ENCODE results near the gene KLK8.

Gene KLK8

GRCh38 chr19:50977626-50978025 is 23.8 kb downstream of the KLK8 start:
- WGBS, 2 donors (ENCODE audit: extremely low coverage in 2 of 2, insufficient read length in 2 of 2, insufficient replicate concordance in 1 of 2) = no CpG with 5 or more reads among the region's 4 CpGs
- Histone ChIP-seq H3K4me2 (ENCODE audit: insufficient read depth, low read length, poor library complexity, severe bottlenecking) (no peak overlapping the region), H2BK5ac (ENCODE audit: low read length) (no peak overlapping the region)

GRCh38 chr19:50975766-50976165 is 25.6 kb downstream of the KLK8 start:
- WGBS, 2 donors (ENCODE audit: extremely low coverage in 2 of 2, insufficient read length in 2 of 2, insufficient replicate concordance in 1 of 2) = no CpG with 5 or more reads among the region's 8 CpGs
- no peak for DNase-seq (ENCODE audit: low spot score)
- H3K9me3 ChIP-seq (replicated peaks in 1 of 2; ENCODE audit: control insufficient read depth in 2 of 2, insufficient read depth in 1 of 2, low read depth in 1 of 2, low read length in 2 of 2) = no peaks in the 10 kb centered on the region
- H3K27me3 ChIP-seq (ENCODE audit: control insufficient read depth in 3 of 3, insufficient read depth in 3 of 3, low read depth in 1 of 3, low read length in 3 of 3) = peaks cover 0 to 4% (median 2%) of the 10 kb centered on the region in 3 experiments
- H3K79me1 ChIP-seq (ENCODE audit: low read depth, low read length) = no peaks in the 10 kb centered on the region
- no peak overlapping the region for H2BK120ac ChIP-seq (ENCODE audit: low read depth, low read length)
- no peak overlapping the region for H2BK15ac ChIP-seq (ENCODE audit: low read length)
- no peak overlapping the region for H3K27ac ChIP-seq (replicated peaks; ENCODE audit: low read length)
- H3K9ac ChIP-seq (ENCODE audit: low read depth, low read length, poor library complexity) = no peak overlapping the region
- H2AFZ ChIP-seq (ENCODE audit: low read length) = no peak overlapping the region
- no peak overlapping the region for H4K91ac ChIP-seq (ENCODE audit: low read depth, low read length, poor library complexity)
- H3K4me2 ChIP-seq (ENCODE audit: insufficient read depth, low read length, poor library complexity, severe bottlenecking) = no peak overlapping the region
- H4K8ac ChIP-seq (ENCODE audit: low read depth, low read length) = no peak overlapping the region
- no peak overlapping the region for H2BK5ac ChIP-seq (ENCODE audit: low read length)
- no peak overlapping the region for H3K14ac ChIP-seq (ENCODE audit: low read length)
- H3K4me1 ChIP-seq (ENCODE audit: control insufficient read depth in 2 of 2, insufficient read depth in 1 of 2, low read depth in 1 of 2, low read length in 2 of 2) = peaks cover 0 to 9% of the 10 kb centered on the region in 2 donors
- H3K18ac ChIP-seq (ENCODE audit: low read length) = peak overlapping the region; percentile 25
- no peaks in the 10 kb centered on the region for H3K36me3 ChIP-seq (replicated peaks in 1 of 2; ENCODE audit: control insufficient read depth in 2 of 2, insufficient read depth in 2 of 2, low read length in 2 of 2)
- no peak overlapping the region for H2BK12ac ChIP-seq (ENCODE audit: low read length)
- no peak overlapping the region for H2AK5ac ChIP-seq (ENCODE audit: low read depth, low read length)
- no peak overlapping the region for H3K4ac ChIP-seq (ENCODE audit: low read length)
- no peak overlapping the region for H3K4me3 ChIP-seq (ENCODE audit: low read length in 2 of 2)
- H3K23ac ChIP-seq (ENCODE audit: low read depth, low read length, poor library complexity) = no peak overlapping the region

More at GRCh38 chr19:50977626-50978025, 23.8 kb downstream of the KLK8 start:
- Histone ChIP-seq H3K23ac (ENCODE audit: low read depth, low read length, poor library complexity) (no peak overlapping the region), H3K79me1 (ENCODE audit: low read depth, low read length) (no peaks in the 10 kb centered on the region), H2AK5ac (ENCODE audit: low read depth, low read length) (no peak overlapping the region), H3K14ac (ENCODE audit: low read length) (no peak overlapping the region), H3K27me3 (ENCODE audit: control insufficient read depth in 3 of 3, insufficient read depth in 3 of 3, low read depth in 1 of 3, low read length in 3 of 3) (peaks cover 0 to 7% (median 2%) of the 10 kb centered on the region in 3 experiments), H3K4me3 (ENCODE audit: low read length in 2 of 2) (no peak overlapping the region), H2AFZ (ENCODE audit: low read length) (no peak overlapping the region), H4K91ac (ENCODE audit: low read depth, low read length, poor library complexity) (no peak overlapping the region), H3K27ac (replicated peaks; ENCODE audit: low read length) (no peak overlapping the region), H2BK120ac (ENCODE audit: low read depth, low read length) (no peak overlapping the region), H3K4ac (ENCODE audit: low read length) (no peak overlapping the region), H2BK12ac (ENCODE audit: low read length) (no peak overlapping the region), H2BK15ac (ENCODE audit: low read length) (no peak overlapping the region), H3K36me3 (replicated peaks in 1 of 2; ENCODE audit: control insufficient read depth in 2 of 2, insufficient read depth in 2 of 2, low read length in 2 of 2) (no peaks in the 10 kb centered on the region), H4K8ac (ENCODE audit: low read depth, low read length) (no peak overlapping the region), H3K4me1 (ENCODE audit: control insufficient read depth in 2 of 2, insufficient read depth in 1 of 2, low read depth in 1 of 2, low read length in 2 of 2) (peaks cover 0 to 10% of the 10 kb centered on the region in 2 donors), H3K18ac (ENCODE audit: low read length) (no peak overlapping the region), H3K9ac (ENCODE audit: low read depth, low read length, poor library complexity) (no peak overlapping the region), H3K9me3 (replicated peaks in 1 of 2; ENCODE audit: control insufficient read depth in 2 of 2, insufficient read depth in 1 of 2, low read depth in 1 of 2, low read length in 2 of 2) (no peaks in the 10 kb centered on the region)
- no peak for DNase-seq (ENCODE audit: low spot score)

DNA sequence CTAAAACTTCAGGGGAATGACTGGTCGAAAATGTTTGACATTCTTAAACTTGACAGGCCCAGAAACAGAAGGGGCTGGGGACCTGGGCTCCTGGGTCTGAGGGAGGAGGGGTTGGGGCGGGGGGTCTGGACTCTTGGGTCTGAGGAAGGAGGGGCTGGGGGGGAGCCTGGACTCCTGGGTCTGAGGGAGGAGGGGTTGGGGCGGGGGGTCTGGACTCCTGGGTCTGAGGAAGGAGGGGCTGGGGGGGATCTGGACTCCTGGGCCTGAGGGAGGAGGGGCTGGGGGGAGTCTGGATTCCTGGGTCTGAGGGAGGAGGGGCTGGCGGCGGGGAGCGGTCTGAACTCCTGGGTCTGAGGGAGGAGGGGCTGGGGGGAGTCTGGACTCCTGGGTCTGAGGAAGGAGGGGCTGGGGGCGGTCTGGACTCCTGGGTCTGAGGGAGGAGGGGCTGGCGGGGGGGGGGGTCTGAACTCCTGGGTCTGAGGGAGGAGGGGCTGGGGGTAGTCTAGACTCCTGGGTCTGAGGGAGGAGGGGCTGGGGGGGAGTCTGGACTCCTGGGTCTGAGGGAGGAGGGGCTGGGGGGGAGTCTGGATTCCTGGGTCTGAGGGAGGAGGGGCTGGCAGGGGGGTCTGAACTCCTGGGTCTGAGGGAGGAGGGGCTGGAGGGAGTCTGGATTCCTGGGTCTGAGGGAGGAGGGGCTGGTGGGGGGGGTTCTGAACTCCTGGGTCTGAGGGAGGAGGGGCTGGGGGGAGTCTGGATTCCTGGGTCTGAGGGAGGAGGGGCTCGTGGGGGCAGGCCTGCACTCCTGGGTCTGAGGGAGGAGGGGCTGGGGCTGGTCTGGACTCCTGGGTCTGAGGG is 26.5 kb downstream of the KLK8 start:
- no peaks in the 10 kb centered on the region for H3K79me1 ChIP-seq (ENCODE audit: low read depth, low read length)
- peaks cover 0 to 7% of the 10 kb centered on the region in 2 donors for H3K4me1 ChIP-seq (ENCODE audit: control insufficient read depth in 2 of 2, insufficient read depth in 1 of 2, low read depth in 1 of 2, low read length in 2 of 2)
- no peak overlapping the region for H4K91ac ChIP-seq (ENCODE audit: low read depth, low read length, poor library complexity)
- no peak overlapping the region for H3K4me3 ChIP-seq (ENCODE audit: low read length in 2 of 2)
- H3K4me2 ChIP-seq (ENCODE audit: insufficient read depth, low read length, poor library complexity, severe bottlenecking) = no peak overlapping the region
- no peak overlapping the region for H3K4ac ChIP-seq (ENCODE audit: low read length)
- no peak overlapping the region for H4K8ac ChIP-seq (ENCODE audit: low read depth, low read length)
- no peak overlapping the region for H2AFZ ChIP-seq (ENCODE audit: low read length)
- no peak overlapping the region for H2BK15ac ChIP-seq (ENCODE audit: low read length)
- no peak overlapping the region for H3K9ac ChIP-seq (ENCODE audit: low read depth, low read length, poor library complexity)
- H3K36me3 ChIP-seq (replicated peaks in 1 of 2; ENCODE audit: control insufficient read depth in 2 of 2, insufficient read depth in 2 of 2, low read length in 2 of 2) = no peaks in the 10 kb centered on the region
- H2BK5ac ChIP-seq (ENCODE audit: low read length) = no peak overlapping the region
- no peak overlapping the region for H3K23ac ChIP-seq (ENCODE audit: low read depth, low read length, poor library complexity)
- H3K27ac ChIP-seq (replicated peaks; ENCODE audit: low read length) = no peak overlapping the region
- H2AK5ac ChIP-seq (ENCODE audit: low read depth, low read length) = no peak overlapping the region
- no peak overlapping the region for H2BK12ac ChIP-seq (ENCODE audit: low read length)
- H3K14ac ChIP-seq (ENCODE audit: low read length) = no peak overlapping the region
- H3K9me3 ChIP-seq (replicated peaks in 1 of 2; ENCODE audit: control insufficient read depth in 2 of 2, insufficient read depth in 1 of 2, low read depth in 1 of 2, low read length in 2 of 2) = no peaks in the 10 kb centered on the region
- no peak overlapping the region for H2BK120ac ChIP-seq (ENCODE audit: low read depth, low read length)
- H3K27me3 ChIP-seq (ENCODE audit: control insufficient read depth in 3 of 3, insufficient read depth in 3 of 3, low read depth in 1 of 3, low read length in 3 of 3) = peaks cover 0 to 4% (median 2%) of the 10 kb centered on the region in 3 experiments
- no peak overlapping the region for H3K18ac ChIP-seq (ENCODE audit: low read length)
- no peak for DNase-seq (ENCODE audit: low spot score)
- WGBS, 2 donors (ENCODE audit: extremely low coverage in 2 of 2, insufficient read length in 2 of 2, insufficient replicate concordance in 1 of 2) = no CpG with 5 or more reads among the region's 9 CpGs

GRCh38 chr19:50972795-50973376 is 28.5 kb downstream of the KLK8 start:
- Histone ChIP-seq H3K4me1 (ENCODE audit: control insufficient read depth in 2 of 2, insufficient read depth in 1 of 2, low read depth in 1 of 2, low read length in 2 of 2) (peaks cover 0 to 14% of the 10 kb centered on the region in 2 donors), H3K79me1 (ENCODE audit: low read depth, low read length) (no peaks in the 10 kb centered on the region), H3K23ac (ENCODE audit: low read depth, low read length, poor library complexity) (no peak overlapping the region), H3K18ac (ENCODE audit: low read length) (peak overlapping the region; percentile 45), H3K9ac (ENCODE audit: low read depth, low read length, poor library complexity) (no peak overlapping the region), H2BK12ac (ENCODE audit: low read length) (no peak overlapping the region), H2BK15ac (ENCODE audit: low read length) (no peak overlapping the region), H3K27ac (replicated peaks; ENCODE audit: low read length) (no peak overlapping the region), H2BK120ac (ENCODE audit: low read depth, low read length) (no peak overlapping the region), H2BK5ac (ENCODE audit: low read length) (no peak overlapping the region), H3K27me3 (ENCODE audit: control insufficient read depth in 3 of 3, insufficient read depth in 3 of 3, low read depth in 1 of 3, low read length in 3 of 3) (peaks cover 0 to 2% (median 0%) of the 10 kb centered on the region in 3 experiments), H2AFZ (ENCODE audit: low read length) (no peak overlapping the region), H3K4me3 (ENCODE audit: low read length in 2 of 2) (no peak overlapping the region), H2AK5ac (ENCODE audit: low read depth, low read length) (no peak overlapping the region), H4K8ac (ENCODE audit: low read depth, low read length) (no peak overlapping the region), H4K91ac (ENCODE audit: low read depth, low read length, poor library complexity) (no peak overlapping the region), H3K36me3 (replicated peaks in 1 of 2; ENCODE audit: control insufficient read depth in 2 of 2, insufficient read depth in 2 of 2, low read length in 2 of 2) (no peaks in the 10 kb centered on the region), H3K4ac (ENCODE audit: low read length) (no peak overlapping the region), H3K4me2 (ENCODE audit: insufficient read depth, low read length, poor library complexity, severe bottlenecking) (no peak overlapping the region), H3K9me3 (replicated peaks in 1 of 2; ENCODE audit: control insufficient read depth in 2 of 2, insufficient read depth in 1 of 2, low read depth in 1 of 2, low read length in 2 of 2) (no peaks in the 10 kb centered on the region), H3K14ac (ENCODE audit: low read length) (no peak overlapping the region)
- DNase-seq (ENCODE audit: low spot score) = no peak
- no CpG with 5 or more reads among the region's 9 CpGs for WGBS, 2 donors (ENCODE audit: extremely low coverage in 2 of 2, insufficient read length in 2 of 2, insufficient replicate concordance in 1 of 2)
